GM19099 (cell line): ENCODE results near the gene GALNTL6.

Experiments used
- POLR2A ChIP-seq: IDR thresholded peaks from 3 replicates; pipeline ENCODE4 v1.6.1; 2011; ENCODE audit warnings: low read depth; ENCODE audit not compliant: insufficient read length; ENCODE audit errors: extremely low read depth

Gene GALNTL6

GRCh38 chr4:173057442-173057841, 1244.2 kb downstream of the GALNTL6 start:
- no peak for TF ChIP-seq POLR2A

- TF ChIP-seq POLR2A, result no peak
Measured at GRCh38 chr4:173057901-173058300, 1244.7 kb downstream of the GALNTL6 start.

GRCh38 chr4:173061160-173061559, 1248.0 kb downstream of the GALNTL6 start:
- TF ChIP-seq POLR2A, result no peak

GRCh38 chr4:173073939-173074500, 1260.8 kb downstream of the GALNTL6 start:
- TF ChIP-seq POLR2A, result no peak

GRCh38 chr4:173074501-173074946, 1261.3 kb downstream of the GALNTL6 start:
- no peak for TF ChIP-seq POLR2A

- TF ChIP-seq POLR2A, result no peak
Measured at GRCh38 chr4:173076903-173077634, 1263.9 kb downstream of the GALNTL6 start.

GRCh38 chr4:173088144-173088543, 1274.9 kb downstream of the GALNTL6 start:
- TF ChIP-seq POLR2A, result no peak
